ENCODE data around the gene PLA2G4E. TPM values are rescaled to one million over a fixed set of nuclear protein-coding genes. Genes with fewer than 3 reads are reported as not detected.

Gene PLA2G4E
- total and polyA plus RNA-seq, 2 donors, result 0.05 to 0.62 TPM

- H3K27ac ChIP-seq (ENCODE audit: low read depth in 1 of 2, low read length in 1 of 2), result no peak overlapping the region
- H3K4me3 ChIP-seq (ENCODE audit: low read length in 2 of 2), result no peak overlapping the region
- DNase-seq (ENCODE audit: low read depth in 6 of 9, low spot score in 9 of 9), result no peak
- H3K4me1 ChIP-seq (ENCODE audit: control insufficient read depth in 2 of 2, insufficient read depth in 2 of 2, low read length in 2 of 2), result no peaks in the 10 kb centered on the region
- H3K36me3 ChIP-seq (ENCODE audit: control insufficient read depth in 2 of 2, insufficient read depth in 2 of 2, low read length in 1 of 2), result no peaks in the 10 kb centered on the region
- WGBS, result 85% methylated on average over 8 of the region's 8 CpGs
- H3K9me3 ChIP-seq (ENCODE audit: control insufficient read depth in 2 of 2, insufficient read depth in 1 of 2, low read length in 1 of 2), result no peaks in the 10 kb centered on the region
- no peaks in the 10 kb centered on the region for H3K27me3 ChIP-seq (ENCODE audit: control insufficient read depth in 2 of 2, insufficient read depth in 1 of 2, low read length in 1 of 2)
Measured at GRCh38 chr15:42045211-42045615, 24.4 kb upstream of the PLA2G4E start.

- WGBS, result 98% methylated on average over 5 of the region's 5 CpGs
- DNase-seq (ENCODE audit: low read depth in 6 of 9, low spot score in 9 of 9), result no peak
- H3K4me3 ChIP-seq (ENCODE audit: low read length in 2 of 2), result no peak overlapping the region
- H3K4me1 ChIP-seq (ENCODE audit: control insufficient read depth in 2 of 2, insufficient read depth in 2 of 2, low read length in 2 of 2), result no peaks in the 10 kb centered on the region
- H3K27ac ChIP-seq (ENCODE audit: low read depth in 1 of 2, low read length in 1 of 2), result no peak overlapping the region
- H3K36me3 ChIP-seq (ENCODE audit: control insufficient read depth in 2 of 2, insufficient read depth in 2 of 2, low read length in 1 of 2), result no peaks in the 10 kb centered on the region
- H3K27me3 ChIP-seq (ENCODE audit: control insufficient read depth in 2 of 2, insufficient read depth in 1 of 2, low read length in 1 of 2), result no peaks in the 10 kb centered on the region
- H3K9me3 ChIP-seq (ENCODE audit: control insufficient read depth in 2 of 2, insufficient read depth in 1 of 2, low read length in 1 of 2), result no peaks in the 10 kb centered on the region
Measured at GRCh38 chr15:42042602-42043400, 22.0 kb upstream of the PLA2G4E start.

GRCh38 chr15:42038401-42038800 lies 17.6 kb upstream of the PLA2G4E start:
- Histone ChIP-seq H3K9me3 (ENCODE audit: control insufficient read depth in 2 of 2, insufficient read depth in 1 of 2, low read length in 1 of 2) (no peaks in the 10 kb centered on the region), H3K36me3 (ENCODE audit: control insufficient read depth in 2 of 2, insufficient read depth in 2 of 2, low read length in 1 of 2) (no peaks in the 10 kb centered on the region), H3K27me3 (ENCODE audit: control insufficient read depth in 2 of 2, insufficient read depth in 1 of 2, low read length in 1 of 2) (no peaks in the 10 kb centered on the region), H3K27ac (ENCODE audit: low read depth in 1 of 2, low read length in 1 of 2) (no peak overlapping the region), H3K4me1 (ENCODE audit: control insufficient read depth in 2 of 2, insufficient read depth in 2 of 2, low read length in 2 of 2) (peaks cover 0 to 4% of the 10 kb centered on the region in 2 donors), H3K4me3 (ENCODE audit: low read length in 2 of 2) (no peak overlapping the region)
- 97% methylated on average over 6 of the region's 6 CpGs for WGBS
- no peak for DNase-seq (ENCODE audit: low read depth in 6 of 9, low spot score in 9 of 9)

- Histone ChIP-seq H3K4me1 (ENCODE audit: control insufficient read depth in 2 of 2, insufficient read depth in 2 of 2, low read length in 2 of 2) (peaks cover 0 to 4% of the 10 kb centered on the region in 2 donors), H3K36me3 (ENCODE audit: control insufficient read depth in 2 of 2, insufficient read depth in 2 of 2, low read length in 1 of 2) (no peaks in the 10 kb centered on the region), H3K4me3 (ENCODE audit: low read length in 2 of 2) (no peak overlapping the region), H3K27ac (ENCODE audit: low read depth in 1 of 2, low read length in 1 of 2) (no peak overlapping the region), H3K9me3 (ENCODE audit: control insufficient read depth in 2 of 2, insufficient read depth in 1 of 2, low read length in 1 of 2) (no peaks in the 10 kb centered on the region), H3K27me3 (ENCODE audit: control insufficient read depth in 2 of 2, insufficient read depth in 1 of 2, low read length in 1 of 2) (no peaks in the 10 kb centered on the region)
- 69% methylated on average over 8 of the region's 8 CpGs for WGBS
- DNase-seq (ENCODE audit: low read depth in 6 of 9, low spot score in 9 of 9), result no peak
Measured at GRCh38 chr15:42037656-42038055, 16.8 kb upstream of the PLA2G4E start.

GRCh38 chr15:42036966-42037365 lies 16.1 kb upstream of the PLA2G4E start:
- Histone ChIP-seq H3K36me3 (ENCODE audit: control insufficient read depth in 2 of 2, insufficient read depth in 2 of 2, low read length in 1 of 2) (no peaks in the 10 kb centered on the region), H3K4me1 (ENCODE audit: control insufficient read depth in 2 of 2, insufficient read depth in 2 of 2, low read length in 2 of 2) (peaks cover 0 to 4% of the 10 kb centered on the region in 2 donors), H3K27ac (ENCODE audit: low read depth in 1 of 2, low read length in 1 of 2) (no peak overlapping the region), H3K27me3 (ENCODE audit: control insufficient read depth in 2 of 2, insufficient read depth in 1 of 2, low read length in 1 of 2) (no peaks in the 10 kb centered on the region), H3K4me3 (ENCODE audit: low read length in 2 of 2) (no peak overlapping the region), H3K9me3 (ENCODE audit: control insufficient read depth in 2 of 2, insufficient read depth in 1 of 2, low read length in 1 of 2) (peaks cover 0 to 5% of the 10 kb centered on the region in 2 donors)
- DNase-seq (ENCODE audit: low read depth in 6 of 9, low spot score in 9 of 9), result no peak
- WGBS, result 93% methylated on average over 9 of the region's 9 CpGs

GRCh38 chr15:42036112-42036905 lies 15.5 kb upstream of the PLA2G4E start:
- peaks cover 0 to 4% of the 10 kb centered on the region in 2 donors for H3K4me1 ChIP-seq (ENCODE audit: control insufficient read depth in 2 of 2, insufficient read depth in 2 of 2, low read length in 2 of 2)
- H3K4me3 ChIP-seq (ENCODE audit: low read length in 2 of 2), result no peak overlapping the region
- no peak overlapping the region for H3K27ac ChIP-seq (ENCODE audit: low read depth in 1 of 2, low read length in 1 of 2)
- H3K36me3 ChIP-seq (ENCODE audit: control insufficient read depth in 2 of 2, insufficient read depth in 2 of 2, low read length in 1 of 2), result no peaks in the 10 kb centered on the region
- DNase-seq (ENCODE audit: low read depth in 6 of 9, low spot score in 9 of 9), result no peak
- H3K27me3 ChIP-seq (ENCODE audit: control insufficient read depth in 2 of 2, insufficient read depth in 1 of 2, low read length in 1 of 2), result no peaks in the 10 kb centered on the region
- 96% methylated on average over 45 of the region's 45 CpGs for WGBS
- peaks cover 0 to 7% of the 10 kb centered on the region in 2 donors for H3K9me3 ChIP-seq (ENCODE audit: control insufficient read depth in 2 of 2, insufficient read depth in 1 of 2, low read length in 1 of 2)

GRCh38 chr15:42035435-42035761 lies 14.6 kb upstream of the PLA2G4E start:
- Histone ChIP-seq H3K27ac (ENCODE audit: low read depth in 1 of 2, low read length in 1 of 2) (no peak overlapping the region), H3K4me3 (ENCODE audit: low read length in 2 of 2) (no peak overlapping the region), H3K4me1 (ENCODE audit: control insufficient read depth in 2 of 2, insufficient read depth in 2 of 2, low read length in 2 of 2) (peaks cover 0 to 4% of the 10 kb centered on the region in 2 donors), H3K9me3 (ENCODE audit: control insufficient read depth in 2 of 2, insufficient read depth in 1 of 2, low read length in 1 of 2) (peaks cover 0 to 7% of the 10 kb centered on the region in 2 donors), H3K27me3 (ENCODE audit: control insufficient read depth in 2 of 2, insufficient read depth in 1 of 2, low read length in 1 of 2) (no peaks in the 10 kb centered on the region), H3K36me3 (ENCODE audit: control insufficient read depth in 2 of 2, insufficient read depth in 2 of 2, low read length in 1 of 2) (no peaks in the 10 kb centered on the region)
- no peak for DNase-seq (ENCODE audit: low read depth in 6 of 9, low spot score in 9 of 9)
- 66% methylated on average over 3 of the region's 3 CpGs for WGBS

- Histone ChIP-seq H3K4me1 (ENCODE audit: control insufficient read depth in 2 of 2, insufficient read depth in 2 of 2, low read length in 2 of 2) (peaks cover 0 to 4% of the 10 kb centered on the region in 2 donors), H3K36me3 (ENCODE audit: control insufficient read depth in 2 of 2, insufficient read depth in 2 of 2, low read length in 1 of 2) (no peaks in the 10 kb centered on the region), H3K9me3 (ENCODE audit: control insufficient read depth in 2 of 2, insufficient read depth in 1 of 2, low read length in 1 of 2) (peaks cover 0 to 7% of the 10 kb centered on the region in 2 donors), H3K27ac (ENCODE audit: low read depth in 1 of 2, low read length in 1 of 2) (no peak overlapping the region), H3K27me3 (ENCODE audit: control insufficient read depth in 2 of 2, insufficient read depth in 1 of 2, low read length in 1 of 2) (no peaks in the 10 kb centered on the region), H3K4me3 (ENCODE audit: low read length in 2 of 2) (no peak overlapping the region)
- DNase-seq (ENCODE audit: low read depth in 6 of 9, low spot score in 9 of 9), result no peak
- WGBS, result 81% methylated on average over 8 of the region's 8 CpGs
Measured at GRCh38 chr15:42034628-42035434, 14.0 kb upstream of the PLA2G4E start.

Measured in thymus (tissue), 11 donors.